GM18520 (cell line): ENCODE measurements around the gene DTNB.
"Not testable (repeated sequence)": the region's sequence is repeated elsewhere in the genome, so short reads cannot be mapped to it uniquely, and the experiment has no call there.

Source experiments
- ATAC-seq: cut with Tn5 transposase; IDR thresholded peaks from one replicate; pipeline ENCODE4 v1.9.1; 2021; ENCODE audit not compliant: unreplicated experiment

DTNB gene

GRCh38 chr2:25673300-25674076 lies at the start of gene DTNB:
DTNB (minus strand) TSS chr2:25673577; CDS start chr2:25652660, 20,917 bp downstream.
- ATAC-seq, result peak; percentile 63

DNA sequence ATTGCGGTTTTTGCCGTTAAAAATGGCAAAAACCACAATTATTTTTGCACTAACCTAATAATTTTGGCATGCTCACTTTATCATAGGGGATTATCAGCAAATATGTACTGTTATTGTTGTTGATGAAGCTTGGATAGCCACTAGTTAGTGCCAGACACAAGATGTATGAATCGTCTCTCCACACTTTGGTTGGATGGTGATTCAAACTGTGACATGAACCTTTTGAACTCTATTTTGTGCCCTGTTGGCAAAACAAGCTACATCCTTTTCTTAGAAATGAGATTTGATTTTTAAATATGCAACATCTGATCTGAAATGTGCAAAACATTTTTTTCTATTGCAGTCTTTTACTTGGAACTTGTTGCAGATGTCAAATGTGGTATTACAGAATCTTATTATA lies 48.8 kb upstream of the DTNB start:
- ATAC-seq, result no peak

GRCh38 chr2:25720575-25720974 lies 47.2 kb upstream of the DTNB start:
- no peak for ATAC-seq

GRCh38 chr2:25714740-25715139 lies 41.4 kb upstream of the DTNB start:
- no peak for ATAC-seq

DNA sequence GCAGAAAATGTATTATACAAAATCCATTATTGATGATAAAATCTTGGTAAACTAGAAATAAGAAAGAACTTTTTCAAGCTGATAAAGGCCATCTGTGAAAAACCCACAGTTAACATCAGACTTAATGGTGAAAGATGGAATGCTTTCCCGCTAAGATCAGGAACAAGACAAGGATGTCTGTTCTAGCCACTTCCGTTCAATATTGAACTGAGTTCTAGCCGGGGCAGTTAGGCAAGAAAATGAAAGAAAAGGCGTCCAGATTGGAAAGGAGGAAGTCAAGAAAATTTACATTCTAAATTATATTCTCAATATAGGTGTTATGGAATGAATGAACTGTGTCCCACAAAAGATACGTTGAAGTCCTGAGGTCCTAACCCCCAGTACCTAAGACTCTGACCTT lies 39.1 kb upstream of the DTNB start:
- no peak for ATAC-seq

GRCh38 chr2:25711675-25712354 lies 38.4 kb upstream of the DTNB start:
- no peak for ATAC-seq

GRCh38 chr2:25710750-25711149 lies 37.4 kb upstream of the DTNB start:
- no peak for ATAC-seq

DNA sequence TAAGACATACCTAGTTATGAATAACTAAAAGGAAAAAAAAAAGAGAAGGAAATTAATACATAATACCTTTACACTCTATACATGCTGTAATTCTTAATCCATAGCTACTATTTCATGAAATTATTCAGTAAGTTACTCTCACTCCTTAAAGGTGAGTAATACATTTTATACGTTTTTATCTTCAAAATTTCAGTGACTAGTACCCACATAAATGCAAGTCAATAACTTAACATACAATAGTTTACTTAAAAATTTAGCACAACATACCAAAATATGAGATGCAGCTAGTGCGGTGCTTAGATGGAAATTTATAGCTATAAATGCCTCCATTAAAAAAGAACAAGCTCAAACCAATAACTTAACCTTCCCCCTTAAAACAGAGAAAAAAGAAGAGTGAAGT lies 36.0 kb upstream of the DTNB start:
- no peak for ATAC-seq

DNA sequence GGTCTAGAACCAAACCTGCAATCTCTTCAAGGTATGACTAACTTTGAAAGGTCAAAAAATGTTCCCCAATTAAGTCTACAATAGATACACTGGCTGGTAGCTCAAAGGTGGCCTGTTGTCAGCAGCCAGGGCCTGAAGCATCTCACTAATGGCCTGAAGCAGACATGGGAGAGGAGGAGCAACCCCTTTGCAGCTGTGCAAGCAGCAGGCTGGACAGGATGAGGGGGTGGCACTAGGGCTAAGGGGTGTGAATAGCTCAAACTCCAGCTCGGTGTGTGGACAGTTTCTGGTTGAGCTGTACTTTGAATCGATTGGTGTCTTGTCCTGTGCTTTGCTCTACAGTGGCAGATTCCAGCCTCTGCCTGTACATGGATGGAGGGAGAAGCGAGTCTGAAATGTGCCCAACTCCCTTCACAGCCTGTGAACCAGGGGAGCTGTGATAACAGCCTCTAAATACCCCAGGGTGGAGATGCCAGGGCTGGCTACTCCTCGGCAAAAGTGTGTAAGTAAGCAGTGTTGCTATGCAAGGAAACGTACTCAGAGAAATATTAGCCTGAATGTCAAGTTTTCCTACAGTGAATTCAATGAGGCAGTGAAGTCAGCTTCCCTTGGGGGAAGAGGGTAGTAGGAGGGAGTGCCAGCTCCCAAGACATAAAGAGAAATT lies 34.7 kb upstream of the DTNB start:
- no peak for ATAC-seq

DNA sequence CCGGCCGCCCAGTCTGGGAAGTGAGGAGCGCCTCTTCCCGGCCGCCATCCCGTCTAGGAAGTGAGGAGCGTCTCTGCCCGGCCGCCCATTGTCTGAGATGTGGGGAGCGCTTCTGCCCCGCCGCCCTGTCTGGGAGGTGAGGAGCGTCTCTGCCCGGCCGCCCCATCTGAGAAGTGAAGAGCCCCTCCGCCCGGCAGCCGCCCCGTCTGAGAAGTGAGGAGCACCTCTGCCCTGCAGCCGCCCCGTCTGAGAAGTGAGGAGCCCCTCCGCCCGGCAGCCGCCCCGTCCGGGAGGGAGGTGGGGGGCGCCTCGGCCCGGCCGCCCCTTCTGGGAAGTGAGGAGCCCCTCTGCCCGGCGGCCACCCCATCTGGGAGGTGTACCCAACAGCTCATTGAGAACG lies 32.2 kb upstream of the DTNB start:
- not testable (repeated sequence) for ATAC-seq

DNA sequence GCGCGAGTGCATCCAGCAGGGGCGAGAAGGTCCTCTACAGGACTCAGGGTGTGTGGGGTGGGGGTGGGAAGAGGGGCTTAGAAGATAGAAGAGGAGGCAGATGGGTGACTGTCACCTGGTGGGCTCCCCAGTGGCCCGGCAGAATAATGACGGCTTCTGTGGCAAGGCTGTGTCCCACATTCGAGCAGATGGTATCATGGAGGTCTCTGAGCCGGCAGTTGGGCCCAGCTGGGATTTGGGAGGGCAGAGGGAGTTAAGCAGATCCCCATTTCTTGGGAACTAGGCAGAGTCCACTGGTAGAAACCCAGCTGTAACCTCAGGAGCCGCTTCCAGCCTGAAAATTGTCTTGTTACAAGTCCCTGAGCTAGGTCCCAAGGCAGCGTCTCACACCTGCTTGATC lies 28.4 kb upstream of the DTNB start:
- no peak for ATAC-seq

DNA sequence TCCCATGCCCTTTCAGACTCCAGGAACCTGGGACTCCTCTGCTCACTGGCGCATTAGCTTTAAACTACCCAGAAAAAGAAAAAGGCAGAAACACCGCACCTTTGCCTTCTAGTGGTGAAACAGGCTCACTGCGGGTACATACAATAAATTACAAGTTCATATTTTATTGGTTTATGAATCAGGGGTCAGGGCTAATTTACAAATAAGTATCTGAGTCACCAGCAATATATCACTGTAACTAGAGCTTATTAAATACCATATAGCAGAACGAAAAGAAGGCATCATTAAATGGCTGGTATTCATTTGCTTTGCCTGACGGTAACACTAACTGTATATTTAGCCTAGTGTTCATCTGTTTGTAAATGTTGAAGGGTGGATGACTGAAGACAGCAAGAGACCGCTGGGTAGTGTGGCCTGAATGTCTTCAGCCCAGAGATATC lies 26.9 kb upstream of the DTNB start:
- no peak for ATAC-seq

DNA sequence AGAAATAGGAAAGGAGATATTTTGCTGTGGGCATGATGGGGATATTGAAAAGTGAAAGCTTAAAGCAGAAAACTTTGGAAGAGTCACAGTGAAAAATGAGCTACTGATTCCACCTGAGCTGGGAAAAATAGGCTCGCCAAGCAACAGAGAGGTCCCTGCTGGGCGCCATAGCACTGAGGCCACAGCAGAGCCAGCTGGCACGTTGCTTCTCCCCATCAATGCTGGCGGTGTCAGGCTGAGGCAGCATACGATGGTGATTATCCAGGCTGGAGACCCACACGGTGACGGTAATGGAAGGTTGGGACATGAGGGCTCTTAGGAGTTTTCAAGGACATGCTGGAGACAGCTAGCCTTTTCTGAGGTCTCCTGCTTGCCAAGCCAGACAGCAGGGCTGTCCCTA lies 25.8 kb upstream of the DTNB start:
- no peak for ATAC-seq

DNA sequence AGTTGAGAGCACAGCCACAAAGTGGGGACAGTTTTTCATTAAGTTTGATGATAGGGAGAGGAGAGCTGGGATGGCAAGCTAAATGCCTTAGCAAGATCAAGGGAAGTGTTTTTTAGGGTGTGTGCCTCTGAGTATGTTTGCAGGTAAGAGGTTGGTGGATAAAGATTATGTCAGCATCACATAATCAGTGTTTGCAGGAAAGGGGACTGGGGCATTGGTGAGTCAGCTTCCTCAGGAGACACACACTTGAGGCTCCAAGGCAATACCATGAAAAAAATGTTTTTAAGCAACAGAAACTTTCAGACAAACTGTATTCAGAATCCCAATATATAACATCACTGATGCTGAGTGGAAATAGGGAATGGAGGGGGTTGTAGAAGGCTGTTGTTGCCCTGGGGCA lies 25.4 kb upstream of the DTNB start:
- ATAC-seq, result no peak

GRCh38 chr2:25697559-25698341 lies 24.4 kb upstream of the DTNB start:
- ATAC-seq, result no peak

- no peak for ATAC-seq
These were observed 19.5 kb upstream of the DTNB start for GRCh38 chr2:25692737-25693445.

- ATAC-seq, result no peak
These were observed 18.8 kb upstream of the DTNB start for GRCh38 chr2:25692143-25692542.

DNA sequence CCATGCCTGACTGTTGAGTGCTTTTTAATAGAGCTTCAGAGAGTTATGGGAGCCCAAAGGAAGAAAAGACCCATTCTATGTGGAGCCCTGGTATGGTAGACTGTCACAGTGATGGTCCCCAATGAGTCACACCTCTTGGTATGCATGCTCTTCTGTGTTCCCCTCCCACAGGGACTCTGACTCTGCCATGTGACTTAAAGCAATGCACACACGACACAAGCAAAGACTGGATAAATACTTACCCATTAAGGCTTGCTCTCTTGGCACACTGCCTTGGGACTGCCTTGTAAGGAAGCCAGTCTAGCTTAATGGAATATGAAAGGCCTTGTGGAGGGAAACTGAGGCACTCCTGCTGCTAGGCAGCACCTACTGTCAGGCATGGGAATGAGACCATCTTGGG lies 16.7 kb upstream of the DTNB start:
- ATAC-seq, result no peak

- ATAC-seq, result no peak
These were observed 14.9 kb upstream of the DTNB start for GRCh38 chr2:25688236-25688635.

DNA sequence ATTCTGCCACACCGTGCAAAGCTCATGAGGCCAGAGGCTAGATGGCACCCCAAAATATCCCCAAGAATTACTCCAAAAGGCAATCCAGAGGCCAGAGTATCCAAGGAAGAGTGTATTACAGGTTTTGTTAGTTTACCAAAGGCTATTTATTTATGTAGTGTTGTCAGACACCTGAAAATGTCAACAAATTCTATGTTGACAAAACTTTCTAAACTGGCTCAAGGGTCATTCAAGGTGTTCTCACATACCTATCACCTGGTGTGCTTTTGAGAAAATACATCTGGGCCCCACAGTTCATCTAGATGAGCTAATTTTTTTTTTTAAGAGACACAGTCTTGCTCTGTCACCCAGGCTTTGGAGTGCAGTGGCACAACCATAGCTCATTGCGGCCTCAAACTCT lies 12.4 kb upstream of the DTNB start:
- ATAC-seq, result no peak
